GM19193 (cell line): ENCODE data around the gene LRP5.

Experiments used
- POLR2A ChIP-seq: IDR thresholded peaks from 4 replicates; pipeline ENCODE4 v1.6.1; 2011; ENCODE audit not compliant: insufficient read depth, insufficient read length; ENCODE audit errors: extremely low read depth

Gene LRP5

GRCh38 chr11:68313574-68314202, 1.3 kb downstream of the LRP5 start:
- TF ChIP-seq POLR2A: no peak

- no peak for TF ChIP-seq POLR2A
Observed at GRCh38 chr11:68314203-68315170, 2.1 kb downstream of the LRP5 start.

GRCh38 chr11:68315171-68315920, 3.0 kb downstream of the LRP5 start:
- TF ChIP-seq POLR2A: no peak

GRCh38 chr11:68317147-68317785, 4.9 kb downstream of the LRP5 start:
- TF ChIP-seq POLR2A: no peak

GRCh38 chr11:68321293-68322051, 9.1 kb downstream of the LRP5 start:
- no peak for TF ChIP-seq POLR2A

GRCh38 chr11:68322052-68322430, 9.7 kb downstream of the LRP5 start:
- TF ChIP-seq POLR2A: no peak

GRCh38 chr11:68324241-68324640, 11.8 kb downstream of the LRP5 start:
- TF ChIP-seq POLR2A: no peak

GRCh38 chr11:68324695-68325094, 12.3 kb downstream of the LRP5 start:
- TF ChIP-seq POLR2A: no peak

- TF ChIP-seq POLR2A: no peak
Observed at GRCh38 chr11:68325183-68325906, 13.0 kb downstream of the LRP5 start.

GRCh38 chr11:68325907-68326220, 13.5 kb downstream of the LRP5 start:
- TF ChIP-seq POLR2A: no peak

GRCh38 chr11:68326334-68327215, 14.2 kb downstream of the LRP5 start:
- no peak for TF ChIP-seq POLR2A

- no peak for TF ChIP-seq POLR2A
Observed at GRCh38 chr11:68327586-68328370, 15.4 kb downstream of the LRP5 start.
